GM18508 (cell line): Measurements from ENCODE around the gene KRAS.

ENCODE experiments used
- ATAC-seq: cut with Tn5 transposase; IDR thresholded peaks from one replicate; pipeline ENCODE4 v1.9.1; 2021; ENCODE audit warnings: moderate number of reproducible peaks; ENCODE audit not compliant: insufficient read depth, unreplicated experiment

KRAS gene

GRCh38 chr12:25256826-25257225, 6.1 kb upstream of the KRAS start:
- ATAC-seq, result no peak

- no peak for ATAC-seq
Observed at GRCh38 chr12:25256005-25256404, 5.3 kb upstream of the KRAS start.

GRCh38 chr12:25254271-25254880, 3.6 kb upstream of the KRAS start:
- no peak for ATAC-seq

- ATAC-seq, result no peak
Observed at GRCh38 chr12:25253371-25254068, 2.8 kb upstream of the KRAS start.

GRCh38 chr12:25252946-25253345, 2.2 kb upstream of the KRAS start:
- no peak for ATAC-seq

- ATAC-seq, result no peak
Observed at GRCh38 chr12:25251769-25252168, 1.0 kb upstream of the KRAS start.

- ATAC-seq, result no peak
Observed at GRCh38 chr12:25249931-25250738, 594 bp downstream of the KRAS start.

GRCh38 chr12:25248732-25249131, 2.0 kb downstream of the KRAS start:
- no peak for ATAC-seq

GRCh38 chr12:25248137-25248536, 2.6 kb downstream of the KRAS start:
- no peak for ATAC-seq

- ATAC-seq, result no peak
Observed at GRCh38 chr12:25245491-25245890, 5.2 kb downstream of the KRAS start.

- ATAC-seq, result no peak
Observed at GRCh38 chr12:25243680-25243990, 7.1 kb downstream of the KRAS start.

- ATAC-seq, result no peak
Observed at GRCh38 chr12:25242981-25243679, 7.6 kb downstream of the KRAS start.

- ATAC-seq, result peak; percentile 49
Observed at GRCh38 chr12:25241167-25242020, 9.3 kb downstream of the KRAS start.

GRCh38 chr12:25236626-25237025, 14.1 kb downstream of the KRAS start:
- no peak for ATAC-seq

- no peak for ATAC-seq
Observed at GRCh38 chr12:25236190-25236589, 14.5 kb downstream of the KRAS start.

- ATAC-seq, result no peak
Observed at GRCh38 chr12:25213338-25213737, 37.4 kb downstream of the KRAS start.

- no peak for ATAC-seq
Observed at GRCh38 chr12:25208554-25208953, 42.2 kb downstream of the KRAS start.

- ATAC-seq, result no peak
Observed at GRCh38 chr12:25207846-25208245, 42.9 kb downstream of the KRAS start.

GRCh38 chr12:25207411-25207810, 43.3 kb downstream of the KRAS start:
- no peak for ATAC-seq

GRCh38 chr12:25202137-25202536, 48.6 kb downstream of the KRAS start:
- ATAC-seq, result no peak
